ENCODE data around the gene CEP78. TPM values are rescaled to one million over a fixed set of nuclear protein-coding genes. Genes with fewer than 3 reads are reported as not detected.

Gene CEP78
- polyA plus RNA-seq, 2 donors, result 5.2 to 5.3 TPM

DNA sequence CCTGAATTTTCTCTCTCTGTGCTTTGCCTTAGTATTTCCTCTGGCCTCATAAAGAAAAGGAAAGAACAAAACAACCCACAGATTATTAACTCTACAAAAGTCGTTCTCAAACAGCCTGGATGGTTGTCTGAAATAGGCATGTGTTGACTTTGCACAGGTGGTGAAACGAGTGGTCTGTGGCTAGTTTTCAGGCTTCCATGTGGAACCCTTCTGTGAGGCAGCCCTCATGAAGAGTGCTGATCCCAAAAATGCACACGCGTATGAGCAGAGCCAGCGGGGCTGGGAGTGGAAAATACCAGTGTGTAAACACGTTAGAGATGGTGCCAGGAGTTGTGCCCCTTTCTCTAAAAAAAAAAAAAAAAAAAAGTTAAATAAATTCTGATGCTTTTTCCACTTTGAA, 56.2 kb downstream of the CEP78 start:
- H3K27ac ChIP-seq (ENCODE audit: low read depth in 2 of 2, low read length in 1 of 2), result no peak overlapping the region
- 19 to 36% methylated on average over 6 of the region's 6 CpGs for WGBS, 2 donors
- H3K4me1 ChIP-seq (ENCODE audit: control insufficient read depth in 2 of 2, insufficient read depth in 2 of 2, low read length in 1 of 2), result no peaks in the 10 kb centered on the region
- no peaks in the 10 kb centered on the region for H3K27me3 ChIP-seq (ENCODE audit: control insufficient read depth in 1 of 2, insufficient read depth in 2 of 2, low read length in 2 of 2)
- no peaks in the 10 kb centered on the region for H3K9me3 ChIP-seq (ENCODE audit: control insufficient read depth in 2 of 2, insufficient read depth in 1 of 2, low read depth in 1 of 2, low read length in 1 of 2)
- H3K4me3 ChIP-seq (ENCODE audit: low read depth in 1 of 2, low read length in 2 of 2), result no peak overlapping the region
- H3K36me3 ChIP-seq (ENCODE audit: control insufficient read depth in 2 of 2, insufficient read depth in 2 of 2, low read length in 1 of 2), result no peaks in the 10 kb centered on the region

DNA sequence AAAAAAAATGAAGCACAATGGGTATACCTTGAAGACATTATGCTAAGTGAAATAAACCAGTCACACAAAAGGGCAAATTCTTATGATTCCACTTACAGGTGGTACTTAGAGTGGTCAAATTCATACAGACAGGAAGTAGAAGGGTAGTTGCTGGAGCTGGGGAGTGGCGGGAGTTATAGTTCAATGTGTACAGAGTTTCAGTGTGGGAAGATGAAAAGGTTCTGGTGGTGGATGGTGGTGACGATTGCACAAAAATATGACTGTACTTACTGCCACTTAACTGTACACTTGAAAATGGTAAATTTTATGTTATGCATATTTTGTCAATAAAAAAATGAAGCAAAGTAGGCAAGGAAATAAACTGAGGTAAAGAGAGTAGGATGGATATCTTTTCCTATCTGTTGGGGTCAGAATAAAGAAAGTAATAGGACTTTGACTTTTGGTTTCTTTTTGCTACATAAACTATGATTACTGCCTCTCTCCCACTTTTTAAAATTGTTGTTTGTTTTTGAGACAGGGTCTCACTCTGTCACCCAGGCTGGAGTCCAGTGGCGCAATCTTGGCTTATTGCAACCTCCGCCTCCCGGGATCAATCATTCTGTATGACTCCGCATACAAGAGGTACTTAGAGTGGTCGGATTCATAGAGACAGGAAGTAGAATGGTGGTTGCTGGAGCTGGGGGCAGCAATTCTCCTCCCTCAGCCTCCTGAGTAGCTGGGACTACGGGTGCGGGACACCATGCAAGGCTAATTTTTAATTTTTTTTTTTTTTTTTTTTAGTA, 57.0 kb downstream of the CEP78 start:
- Histone ChIP-seq H3K9me3 (ENCODE audit: control insufficient read depth in 2 of 2, insufficient read depth in 1 of 2, low read depth in 1 of 2, low read length in 1 of 2) (no peaks in the 10 kb centered on the region), H3K4me1 (ENCODE audit: control insufficient read depth in 2 of 2, insufficient read depth in 2 of 2, low read length in 1 of 2) (no peaks in the 10 kb centered on the region), H3K4me3 (ENCODE audit: low read depth in 1 of 2, low read length in 2 of 2) (no peak overlapping the region)

DNA sequence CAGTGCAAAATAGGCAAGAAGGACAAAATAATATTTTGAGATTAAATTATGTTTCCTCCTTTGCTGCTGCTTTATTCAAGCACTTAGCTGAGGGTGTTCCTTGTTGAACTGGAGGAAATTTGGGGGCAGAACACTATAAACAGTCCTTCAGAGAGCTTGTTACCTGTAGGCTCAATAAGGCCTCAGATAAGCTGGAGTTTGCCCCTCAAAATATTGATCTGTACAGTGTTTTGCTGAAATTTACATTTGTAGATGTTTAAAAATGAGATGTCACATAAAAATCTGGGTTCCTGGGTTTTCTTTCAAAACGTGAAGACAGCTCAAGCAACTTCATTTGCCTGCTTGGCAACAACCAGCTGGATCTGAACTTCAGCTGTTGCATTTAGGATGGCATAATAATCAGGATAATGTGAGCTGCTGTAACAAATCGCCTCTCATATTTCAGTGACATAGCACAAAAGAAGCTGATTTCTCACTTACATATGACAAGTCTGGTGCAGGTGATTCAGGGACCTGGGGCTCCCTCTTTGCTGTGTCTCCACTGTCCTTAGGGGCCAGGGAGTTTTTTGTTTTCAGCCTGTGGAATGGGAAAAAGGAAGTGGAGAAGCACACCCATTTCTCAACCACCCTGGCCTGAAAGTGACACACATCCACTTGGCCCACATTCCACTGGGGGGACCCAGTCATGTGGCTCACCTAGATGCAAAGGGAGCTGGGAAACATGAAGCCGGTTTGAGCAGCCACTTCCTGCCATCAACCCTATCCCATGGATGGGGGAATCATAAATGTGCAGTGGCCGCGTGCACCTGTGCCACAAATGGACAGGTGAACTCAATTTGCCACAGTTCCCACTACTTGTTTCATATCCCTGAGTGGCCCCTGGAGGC, 58.7 kb downstream of the CEP78 start:
- Histone ChIP-seq H3K27ac (ENCODE audit: low read depth in 2 of 2, low read length in 1 of 2) (no peak overlapping the region), H3K36me3 (ENCODE audit: control insufficient read depth in 2 of 2, insufficient read depth in 2 of 2, low read length in 1 of 2) (no peaks in the 10 kb centered on the region), H3K4me1 (ENCODE audit: control insufficient read depth in 2 of 2, insufficient read depth in 2 of 2, low read length in 1 of 2) (no peaks in the 10 kb centered on the region), H3K9me3 (ENCODE audit: control insufficient read depth in 2 of 2, insufficient read depth in 1 of 2, low read depth in 1 of 2, low read length in 1 of 2) (no peaks in the 10 kb centered on the region), H3K4me3 (ENCODE audit: low read depth in 1 of 2, low read length in 2 of 2) (no peak overlapping the region), H3K27me3 (ENCODE audit: control insufficient read depth in 1 of 2, insufficient read depth in 2 of 2, low read length in 2 of 2) (no peaks in the 10 kb centered on the region)
- WGBS, 2 donors, result 83 to 91% methylated on average over 5 of the region's 5 CpGs

More for the DNA sequence above, 57.0 kb downstream of the CEP78 start:
- Histone ChIP-seq H3K27me3 (ENCODE audit: control insufficient read depth in 1 of 2, insufficient read depth in 2 of 2, low read length in 2 of 2) (no peaks in the 10 kb centered on the region), H3K27ac (ENCODE audit: low read depth in 2 of 2, low read length in 1 of 2) (no peak overlapping the region), H3K36me3 (ENCODE audit: control insufficient read depth in 2 of 2, insufficient read depth in 2 of 2, low read length in 1 of 2) (no peaks in the 10 kb centered on the region)
- WGBS, 2 donors, result 82 to 87% methylated on average over 9 of the region's 9 CpGs

DNA sequence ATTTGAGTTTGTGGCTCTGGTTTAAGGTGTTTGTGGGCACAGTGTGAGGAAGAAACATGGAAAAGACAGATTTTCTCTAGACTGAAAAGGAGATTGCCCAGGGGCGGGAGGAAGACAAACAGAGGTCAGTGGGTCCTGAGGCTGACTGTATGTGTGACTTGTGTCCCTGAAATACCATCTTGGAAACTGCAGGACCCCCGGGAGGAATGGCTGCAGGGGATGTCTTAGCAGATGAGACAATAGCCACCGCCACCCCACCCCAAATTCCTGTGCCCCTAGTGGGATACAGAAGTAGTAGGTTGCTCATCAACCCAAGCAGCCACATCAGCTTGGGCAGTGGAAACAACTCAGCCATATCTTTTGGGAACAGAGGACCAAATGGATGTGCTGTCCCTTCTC, 59.3 kb downstream of the CEP78 start:
- WGBS, 2 donors, result 88 to 95% methylated on average over 3 of the region's 3 CpGs
- Histone ChIP-seq H3K27ac (ENCODE audit: low read depth in 2 of 2, low read length in 1 of 2) (no peak overlapping the region), H3K27me3 (ENCODE audit: control insufficient read depth in 1 of 2, insufficient read depth in 2 of 2, low read length in 2 of 2) (no peaks in the 10 kb centered on the region)

DNA sequence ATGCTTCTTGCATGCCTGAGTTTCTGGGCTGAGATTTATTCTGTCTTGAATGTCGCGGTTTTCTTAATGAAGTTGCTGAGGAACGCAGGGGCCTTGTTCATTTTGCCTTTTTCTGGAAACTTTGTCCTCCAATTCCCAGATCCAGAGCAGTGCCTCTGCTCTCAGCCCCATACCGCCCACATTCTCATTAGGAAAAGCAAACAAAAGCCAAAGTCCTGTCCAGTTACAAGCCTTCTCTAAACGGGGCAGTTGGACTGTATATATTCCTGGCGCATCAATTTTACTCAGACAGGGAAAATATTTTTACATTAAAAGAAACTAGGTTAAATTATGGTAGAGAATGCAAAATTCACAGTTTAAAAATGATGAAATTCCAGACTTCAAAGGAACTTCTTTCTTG, 59.9 kb downstream of the CEP78 start:
- H3K36me3 ChIP-seq (ENCODE audit: control insufficient read depth in 2 of 2, insufficient read depth in 2 of 2, low read length in 1 of 2), result peaks cover 0 to 2% of the 10 kb centered on the region in 2 donors
- H3K4me1 ChIP-seq (ENCODE audit: control insufficient read depth in 2 of 2, insufficient read depth in 2 of 2, low read length in 1 of 2), result no peaks in the 10 kb centered on the region
- H3K9me3 ChIP-seq (ENCODE audit: control insufficient read depth in 2 of 2, insufficient read depth in 1 of 2, low read depth in 1 of 2, low read length in 1 of 2), result no peaks in the 10 kb centered on the region
- H3K27ac ChIP-seq (ENCODE audit: low read depth in 2 of 2, low read length in 1 of 2), result no peak overlapping the region
- no peaks in the 10 kb centered on the region for H3K27me3 ChIP-seq (ENCODE audit: control insufficient read depth in 1 of 2, insufficient read depth in 2 of 2, low read length in 2 of 2)
- WGBS, 2 donors, result 54 to 60% methylated on average over 6 of the region's 6 CpGs
- H3K4me3 ChIP-seq (ENCODE audit: low read depth in 1 of 2, low read length in 2 of 2), result peak overlapping the region in 1 of 2 donors; percentile 92

More for the DNA sequence above, 59.3 kb downstream of the CEP78 start:
- peaks cover 0 to 2% of the 10 kb centered on the region in 2 donors for H3K36me3 ChIP-seq (ENCODE audit: control insufficient read depth in 2 of 2, insufficient read depth in 2 of 2, low read length in 1 of 2)
- H3K4me1 ChIP-seq (ENCODE audit: control insufficient read depth in 2 of 2, insufficient read depth in 2 of 2, low read length in 1 of 2), result no peaks in the 10 kb centered on the region
- no peaks in the 10 kb centered on the region for H3K9me3 ChIP-seq (ENCODE audit: control insufficient read depth in 2 of 2, insufficient read depth in 1 of 2, low read depth in 1 of 2, low read length in 1 of 2)
- H3K4me3 ChIP-seq (ENCODE audit: low read depth in 1 of 2, low read length in 2 of 2), result no peak overlapping the region

DNA sequence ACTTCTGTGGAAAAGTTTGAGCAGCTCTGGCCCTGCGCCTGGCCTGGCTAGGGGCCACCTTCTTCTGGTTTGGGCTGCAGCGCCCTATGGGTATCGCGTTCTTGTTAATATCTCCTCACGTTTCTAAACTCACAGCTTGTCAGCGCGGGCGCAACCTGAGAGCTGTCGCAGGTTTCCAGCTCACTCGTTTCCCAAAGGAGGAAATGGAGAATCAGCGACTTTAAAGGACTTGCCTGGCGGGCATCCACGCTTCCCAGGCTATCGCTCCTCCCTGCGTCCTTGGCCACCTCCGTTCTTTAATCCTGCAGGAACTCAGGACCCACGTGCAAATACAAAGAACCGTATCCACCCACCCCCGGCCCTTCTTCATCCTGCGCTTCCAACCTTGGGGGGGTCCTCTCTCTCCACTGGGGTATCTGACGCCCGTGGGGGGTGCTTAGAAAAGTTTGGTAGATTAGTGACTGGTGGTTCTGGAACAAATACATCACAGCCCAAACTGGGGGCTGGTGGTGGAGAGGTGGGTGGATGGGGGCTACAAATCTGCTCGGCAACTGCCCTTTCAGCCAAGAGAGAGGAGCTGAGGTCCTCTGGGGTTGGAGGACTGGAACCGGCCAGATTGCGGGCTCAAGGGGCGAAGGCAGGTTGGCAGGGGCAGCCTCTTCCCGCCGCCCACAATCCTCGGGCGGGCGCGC, 60.5 kb downstream of the CEP78 start:
- Histone ChIP-seq H3K27ac (ENCODE audit: low read depth in 2 of 2, low read length in 1 of 2) (peak overlapping the region; percentile 52 to 86), H3K4me1 (ENCODE audit: control insufficient read depth in 2 of 2, insufficient read depth in 2 of 2, low read length in 1 of 2) (no peaks in the 10 kb centered on the region), H3K4me3 (ENCODE audit: low read depth in 1 of 2, low read length in 2 of 2) (peak overlapping the region; percentile 67 to 92), H3K27me3 (ENCODE audit: control insufficient read depth in 1 of 2, insufficient read depth in 2 of 2, low read length in 2 of 2) (no peaks in the 10 kb centered on the region), H3K36me3 (ENCODE audit: control insufficient read depth in 2 of 2, insufficient read depth in 2 of 2, low read length in 1 of 2) (peaks cover 0 to 2% of the 10 kb centered on the region in 2 donors), H3K9me3 (ENCODE audit: control insufficient read depth in 2 of 2, insufficient read depth in 1 of 2, low read depth in 1 of 2, low read length in 1 of 2) (no peaks in the 10 kb centered on the region)
- 4 to 9% methylated on average over 32 of the region's 32 CpGs for WGBS, 2 donors

DNA sequence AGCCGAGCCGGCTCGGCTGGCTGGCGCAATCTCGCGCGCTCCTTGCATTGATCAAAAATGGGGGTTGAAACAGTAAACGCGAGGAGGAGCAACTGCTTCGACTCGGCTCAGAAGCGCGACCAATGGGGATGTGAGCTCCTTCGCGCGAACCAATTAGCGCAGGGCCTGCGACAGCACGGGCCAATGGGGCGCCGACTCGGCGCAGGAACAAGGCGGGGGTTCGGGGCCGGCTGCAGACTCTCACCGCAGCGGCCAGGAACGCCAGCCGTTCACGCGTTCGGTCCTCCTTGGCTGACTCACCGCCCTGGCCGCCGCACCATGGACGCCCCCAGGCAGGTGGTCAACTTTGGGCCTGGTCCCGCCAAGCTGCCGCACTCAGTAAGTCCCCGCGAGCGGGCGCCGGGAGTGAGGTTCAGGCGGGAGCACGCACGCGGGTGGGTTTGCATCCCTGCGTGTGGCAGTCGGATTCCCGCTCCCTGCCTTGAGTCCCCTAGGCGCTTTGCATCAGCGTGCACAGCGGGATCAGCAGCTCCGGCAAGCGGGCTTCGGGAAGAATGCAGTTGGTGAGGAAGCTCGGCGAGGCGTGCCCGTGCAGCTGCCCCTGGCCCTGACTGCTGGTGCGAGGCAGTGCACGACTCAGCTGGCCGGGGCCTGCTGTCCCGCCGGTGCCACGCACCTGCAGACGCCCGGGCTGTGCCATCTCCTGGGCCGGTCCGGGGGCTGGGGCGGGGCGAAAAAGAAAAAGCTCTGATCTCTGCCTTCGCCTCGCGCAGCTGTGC, 61.2 kb downstream of the CEP78 start, which contains the start of gene PSAT1:
TSS of gene PSAT1 (plus strand) at position 233 of the 779 bp plus-strand sequence. CDS start at position 319, 86 bp downstream.
- 0 to 1% methylated on average over 75 to 76 of the region's 76 CpGs for WGBS, 2 donors
- Histone ChIP-seq H3K27ac (ENCODE audit: low read depth in 2 of 2, low read length in 1 of 2) (peak within 1 kb of the TSS; percentile 56 to 86), H3K36me3 (ENCODE audit: control insufficient read depth in 2 of 2, insufficient read depth in 2 of 2, low read length in 1 of 2) (peaks cover 0 to 2% of the 10 kb centered on the region in 2 donors), H3K4me3 (ENCODE audit: low read depth in 1 of 2, low read length in 2 of 2) (peak within 1 kb of the TSS; percentile 67 to 92), H3K27me3 (ENCODE audit: control insufficient read depth in 1 of 2, insufficient read depth in 2 of 2, low read length in 2 of 2) (no peaks in the 10 kb centered on the region), H3K9me3 (ENCODE audit: control insufficient read depth in 2 of 2, insufficient read depth in 1 of 2, low read depth in 1 of 2, low read length in 1 of 2) (no peaks in the 10 kb centered on the region), H3K4me1 (ENCODE audit: control insufficient read depth in 2 of 2, insufficient read depth in 2 of 2, low read length in 1 of 2) (no peaks in the 10 kb centered on the region)

DNA sequence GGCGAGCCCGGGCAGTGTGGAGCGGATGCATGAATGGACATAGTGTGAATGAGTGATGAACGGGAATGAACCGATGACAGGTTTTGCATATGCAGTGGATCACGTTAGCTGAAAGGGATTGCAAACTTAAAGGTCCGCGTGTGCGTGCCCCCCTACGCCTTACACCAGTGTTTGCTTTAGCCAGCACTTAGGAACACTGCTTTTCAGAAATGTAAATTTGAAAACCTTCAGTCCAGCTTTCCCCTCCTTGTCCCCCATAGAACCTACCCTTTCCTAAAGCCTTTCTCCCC, 61.7 kb downstream of the CEP78 start:
- Histone ChIP-seq H3K36me3 (ENCODE audit: control insufficient read depth in 2 of 2, insufficient read depth in 2 of 2, low read length in 1 of 2) (peaks cover 0 to 5% of the 10 kb centered on the region in 2 donors), H3K4me1 (ENCODE audit: control insufficient read depth in 2 of 2, insufficient read depth in 2 of 2, low read length in 1 of 2) (no peaks in the 10 kb centered on the region), H3K9me3 (ENCODE audit: control insufficient read depth in 2 of 2, insufficient read depth in 1 of 2, low read depth in 1 of 2, low read length in 1 of 2) (no peaks in the 10 kb centered on the region), H3K27ac (ENCODE audit: low read depth in 2 of 2, low read length in 1 of 2) (peak overlapping the region; percentile 56 to 86), H3K27me3 (ENCODE audit: control insufficient read depth in 1 of 2, insufficient read depth in 2 of 2, low read length in 2 of 2) (no peaks in the 10 kb centered on the region), H3K4me3 (ENCODE audit: low read depth in 1 of 2, low read length in 2 of 2) (peak overlapping the region; percentile 67 to 92)
- 1% methylated on average over 10 of the region's 10 CpGs for WGBS, 2 donors

Measured in esophagus (tissue), 2 donors.